Upper lobe of right lung (tissue), 1 donor: ENCODE results near the gene SYK. TPM values are rescaled to one million over a fixed set of nuclear protein-coding genes. Genes with fewer than 3 reads are reported as not detected.

ENCODE experiments used
- ATAC-seq: fragments of 200-7000 bp; cut with Tn5 transposase; one replicate; pipeline ENCODE4 v1.9.1; 2020; ENCODE audit warnings: mild to moderate bottlenecking, moderate library complexity
- DNase-seq: peaks from one replicate; pipeline ENCODE4 v3.0.0-alpha.2; 2020
- H3K27ac ChIP-seq: fragments of 200-600 bp; one replicate; pipeline ENCODE4 v1.8.0; 2022
- H3K27me3 ChIP-seq: fragments of 200-600 bp; one replicate; pipeline ENCODE4 v1.8.0; 2022; ENCODE audit warnings: mild to moderate bottlenecking
- H3K36me3 ChIP-seq: fragments of 200-600 bp; one replicate; pipeline ENCODE4 v1.8.0; 2022
- H3K4me1 ChIP-seq: fragments of 200-600 bp; one replicate; pipeline ENCODE4 v1.8.0; 2022
- H3K4me3 ChIP-seq: fragments of 200-600 bp; one replicate; pipeline ENCODE4 v1.8.0; 2022; ENCODE audit warnings: mild to moderate bottlenecking
- H3K9me3 ChIP-seq: fragments of 200-600 bp; one replicate; pipeline ENCODE4 v1.8.0; 2022
- intact Hi-C: fragments of 100-400 bp; cut with DNase I; formaldehyde crosslinking; loops from one replicate; pipeline ENCODE4 v1.11.0; 2022
- total RNA-seq: library from RNA; stranded (reverse); fragmentation: NEBNext Ultra II Directional; extraction: Animal tissue kit (Norgen Biotek cat#: 25700); gene quantifications from one replicate; pipeline ENCODE4 v1.2.1, GENCODE V29; 2021
- TF ChIP-seq, protein P1 (sequence below): fragments of 200-600 bp; IDR thresholded peaks from one replicate; pipeline ENCODE4 v1.8.0; 2022; ENCODE audit warnings: antibody characterized with exemption
- donor health status: DM: no; HTN: yes; CAD: no; lungs with severe emphysema.

The SYK gene
- total RNA-seq, 1 donor from 2014 or later = 63.8 TPM

DNA sequence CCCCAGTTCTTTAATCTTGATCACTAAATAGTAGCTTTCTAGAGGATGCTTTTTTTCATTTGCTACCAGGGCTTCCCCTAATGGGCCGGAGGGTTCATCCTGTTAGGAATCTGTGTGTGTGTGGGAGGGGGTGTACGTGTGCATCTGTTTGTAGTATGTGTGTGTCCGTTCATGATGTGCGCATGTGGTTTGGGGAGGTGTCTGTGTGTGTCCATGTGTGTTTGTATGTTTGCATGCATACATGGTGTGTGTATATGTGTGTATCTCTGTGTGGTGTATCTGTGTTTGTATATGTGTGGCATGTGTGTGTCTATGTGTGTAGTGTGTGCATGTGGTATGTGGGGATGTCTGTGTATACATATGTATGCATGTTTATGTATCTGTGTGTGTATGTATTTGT lies 106.2 kb downstream of the SYK start:
- H3K4me3 ChIP-seq = no peak overlapping the region
- intact Hi-C loops = no loop called here
- no peaks in the 10 kb centered on the region for H3K36me3 ChIP-seq

DNA sequence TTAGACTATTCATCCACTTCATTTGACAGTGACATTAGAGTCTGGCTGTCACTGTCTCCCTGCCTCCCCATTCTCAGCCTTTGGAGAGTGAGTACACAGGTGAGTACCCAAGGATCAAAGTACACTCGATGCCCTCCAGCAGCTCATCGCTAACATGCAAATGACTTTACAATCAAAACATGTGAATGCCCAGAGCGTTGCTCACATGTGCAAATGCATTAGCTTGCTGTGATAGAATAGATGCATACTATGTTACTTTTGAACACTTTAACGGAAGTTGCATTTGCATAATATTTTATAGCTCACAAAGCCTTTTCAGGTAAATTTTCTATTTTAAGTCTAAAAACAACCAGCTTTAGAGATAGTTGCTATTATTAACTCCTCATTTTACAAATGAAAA lies 107.6 kb downstream of the SYK start:
- TF ChIP-seq, protein P1, sequence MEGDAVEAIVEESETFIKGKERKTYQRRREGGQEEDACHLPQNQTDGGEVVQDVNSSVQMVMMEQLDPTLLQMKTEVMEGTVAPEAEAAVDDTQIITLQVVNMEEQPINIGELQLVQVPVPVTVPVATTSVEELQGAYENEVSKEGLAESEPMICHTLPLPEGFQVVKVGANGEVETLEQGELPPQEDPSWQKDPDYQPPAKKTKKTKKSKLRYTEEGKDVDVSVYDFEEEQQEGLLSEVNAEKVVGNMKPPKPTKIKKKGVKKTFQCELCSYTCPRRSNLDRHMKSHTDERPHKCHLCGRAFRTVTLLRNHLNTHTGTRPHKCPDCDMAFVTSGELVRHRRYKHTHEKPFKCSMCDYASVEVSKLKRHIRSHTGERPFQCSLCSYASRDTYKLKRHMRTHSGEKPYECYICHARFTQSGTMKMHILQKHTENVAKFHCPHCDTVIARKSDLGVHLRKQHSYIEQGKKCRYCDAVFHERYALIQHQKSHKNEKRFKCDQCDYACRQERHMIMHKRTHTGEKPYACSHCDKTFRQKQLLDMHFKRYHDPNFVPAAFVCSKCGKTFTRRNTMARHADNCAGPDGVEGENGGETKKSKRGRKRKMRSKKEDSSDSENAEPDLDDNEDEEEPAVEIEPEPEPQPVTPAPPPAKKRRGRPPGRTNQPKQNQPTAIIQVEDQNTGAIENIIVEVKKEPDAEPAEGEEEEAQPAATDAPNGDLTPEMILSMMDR = no peak
- no peak for DNase-seq
- no peaks in the 10 kb centered on the region for H3K36me3 ChIP-seq
- intact Hi-C loops = no loop called here
- no peak overlapping the region for H3K27ac ChIP-seq
- no peak overlapping the region for H3K4me3 ChIP-seq
- H3K27me3 ChIP-seq = no peaks in the 10 kb centered on the region
- ATAC-seq = no peak
- no peaks in the 10 kb centered on the region for H3K4me1 ChIP-seq
- no peaks in the 10 kb centered on the region for H3K9me3 ChIP-seq

More for the DNA sequence above, 106.2 kb downstream of the SYK start:
- ATAC-seq (no peak), DNase-seq (no peak)
- no peak overlapping the region for H3K27ac ChIP-seq
- TF ChIP-seq, protein P1 = no peak
- H3K4me1 ChIP-seq = no peaks in the 10 kb centered on the region
- H3K27me3 ChIP-seq = no peaks in the 10 kb centered on the region
- H3K9me3 ChIP-seq = no peaks in the 10 kb centered on the region

DNA sequence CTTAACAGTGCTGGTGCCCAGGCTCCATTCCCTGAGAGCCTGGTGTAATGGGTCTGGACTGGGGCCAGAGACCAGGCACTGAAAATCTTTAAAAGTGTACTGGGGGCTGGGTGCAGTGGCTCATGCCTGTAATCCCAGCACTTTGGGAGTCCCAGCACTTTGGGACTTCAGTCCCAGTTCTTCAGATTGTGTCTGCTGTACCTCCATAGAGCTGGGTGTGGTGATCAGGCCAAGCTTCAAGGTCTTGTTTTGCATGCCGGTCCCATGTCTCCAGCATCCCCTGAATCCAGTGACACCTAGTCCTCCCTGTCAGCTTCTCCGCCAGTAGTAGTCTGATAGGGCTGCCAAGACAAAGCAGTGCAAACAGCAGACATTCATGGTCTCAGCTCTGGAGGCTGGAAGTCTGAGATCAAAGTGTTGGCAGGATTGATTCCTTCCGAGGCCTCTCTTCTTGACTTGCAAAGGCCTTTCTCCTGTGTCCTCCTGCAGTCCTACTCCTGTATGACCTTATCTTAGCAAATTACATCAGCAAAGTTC lies 108.2 kb downstream of the SYK start:
- no peak for ATAC-seq
- H3K9me3 ChIP-seq = no peaks in the 10 kb centered on the region
- DNase-seq = no peak
- no peaks in the 10 kb centered on the region for H3K4me1 ChIP-seq
- intact Hi-C loops = loop anchor here (10.0 kb wide), 1 partner anchor 525 kb away; no protein-coding TSS in a partner anchor
- no peak overlapping the region for H3K4me3 ChIP-seq
- H3K36me3 ChIP-seq = no peaks in the 10 kb centered on the region
- no peaks in the 10 kb centered on the region for H3K27me3 ChIP-seq
- H3K27ac ChIP-seq = no peak overlapping the region
- TF ChIP-seq, protein P1 = no peak

DNA sequence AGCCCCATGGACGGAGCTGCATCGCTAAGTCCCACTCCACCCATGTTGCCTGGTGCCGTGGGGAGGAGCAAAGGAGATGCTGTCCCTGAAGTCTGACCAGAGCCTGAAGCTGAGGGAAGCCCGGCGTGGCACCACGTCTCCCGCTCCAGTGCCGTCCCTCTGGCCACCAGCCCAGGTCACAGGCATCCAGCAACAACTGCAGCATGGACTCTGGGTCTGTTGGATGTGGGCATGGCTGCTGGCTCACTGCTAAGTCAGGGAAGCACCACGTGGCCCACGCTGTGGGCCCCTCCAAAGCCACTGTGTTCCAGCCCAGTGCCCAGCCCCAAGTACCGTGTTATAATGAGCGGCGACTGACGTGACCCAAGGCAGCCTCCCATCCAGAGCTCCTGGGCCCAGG lies 112.6 kb downstream of the SYK start:
- intact Hi-C loops = loop anchor here (10.0 kb wide), 1 partner anchor 521 kb away; no protein-coding TSS in a partner anchor
- Histone ChIP-seq H3K9me3 (no peaks in the 10 kb centered on the region), H3K36me3 (no peaks in the 10 kb centered on the region), H3K4me3 (no peak overlapping the region), H3K27me3 (no peaks in the 10 kb centered on the region), H3K27ac (no peak overlapping the region), H3K4me1 (no peaks in the 10 kb centered on the region)
- TF ChIP-seq, protein P1 = no peak
- DNase-seq (no peak), ATAC-seq (no peak)

DNA sequence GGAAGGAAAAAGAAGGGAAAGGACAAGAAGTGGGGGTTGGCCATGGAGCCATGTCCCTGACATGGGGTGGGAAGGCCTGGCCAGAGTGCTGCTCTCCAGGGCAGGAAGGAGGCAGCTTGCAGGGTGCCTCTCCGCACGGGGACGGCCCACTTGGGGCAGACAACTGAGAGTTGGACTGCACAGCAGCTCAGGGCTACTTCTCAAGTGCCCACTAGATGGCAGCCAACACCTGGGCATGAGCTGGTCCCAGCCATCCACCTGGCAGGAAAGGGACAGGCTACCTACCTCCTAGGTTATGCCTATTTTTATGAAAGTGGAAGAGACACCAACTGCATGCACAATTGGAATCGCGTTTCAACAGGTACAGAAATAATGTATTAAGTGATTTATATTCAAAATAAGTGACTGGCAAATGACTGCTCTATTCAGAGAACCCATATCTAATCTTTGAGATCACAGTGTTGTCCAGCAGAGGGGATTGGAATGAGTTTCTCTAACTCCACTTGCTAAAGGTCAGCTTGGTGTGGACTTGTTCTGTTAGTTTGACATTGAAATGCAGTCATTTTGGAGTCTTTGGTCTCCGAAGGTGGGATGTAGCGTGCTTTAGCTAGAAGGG lies 113.4 kb downstream of the SYK start:
- no peak overlapping the region for H3K4me3 ChIP-seq
- TF ChIP-seq, protein P1 = peak; percentile 95
- intact Hi-C loops = loop anchor here (10.0 kb wide), 1 partner anchor 520 kb away; no protein-coding TSS in a partner anchor
- no peaks in the 10 kb centered on the region for H3K36me3 ChIP-seq
- H3K27me3 ChIP-seq = no peaks in the 10 kb centered on the region
- peak; percentile 94 for ATAC-seq
- H3K27ac ChIP-seq = no peak overlapping the region
- peak; percentile 83 for DNase-seq
- H3K4me1 ChIP-seq = no peaks in the 10 kb centered on the region
- H3K9me3 ChIP-seq = no peaks in the 10 kb centered on the region
